HCT116 (cell line): ENCODE data around the gene MORC4. TPM values are rescaled to one million over a fixed set of nuclear protein-coding genes. Genes with fewer than 3 reads are reported as not detected.

Experiments
- ATAC-seq: fragments of 200-7000 bp; cut with Tn5 transposase; 2 replicates; pipeline ENCODE4 v1.9.1; 2020; ENCODE audit warnings: mild to moderate bottlenecking, moderate library complexity
- BruUV-seq: library from RNA; stranded (reverse); fragments of 400-500 nt; replicated peaks from 2 replicates; lab custom pipeline; 2021; lab: Mats Ljungman, UMichigan
- CTCF ChIA-PET: fragments of 300-600 bp; sonication (Branson Sonifier 250); formaldehyde crosslinking; loops from one replicate; lab custom pipeline; 2021; ENCODE audit warnings: antibody characterized with exemption; lab: Charles Lee
- POLR2A ChIA-PET: fragments of 300-600, 350-600 bp; sonication (Branson Sonifier 250); formaldehyde crosslinking; loops from one replicate; lab custom pipeline; 2021; ENCODE audit warnings: antibody characterized with exemption; lab: Charles Lee
- RAD21 ChIA-PET, 2 experiments: fragments of 300-600 bp; sonication (Branson Sonifier 250); formaldehyde crosslinking; loops; one replicate each; lab custom pipeline; 2023; ENCODE audit warnings: low total read pairs in 2 of 2; ENCODE audit not compliant: uncharacterized antibody in 2 of 2, unreplicated experiment in 2 of 2, low non-redundant PET in 1 of 2; lab: Charles Lee
- DNase-seq: peaks from one replicate; pipeline ENCODE4 v3.0.0-alpha.2; 2010; ENCODE audit warnings: low read depth, low spot score
- H2AFZ ChIP-seq: fragments of 200-600 bp; shearing (Covaris generic), sonication (generic); 2 replicates; pipeline ENCODE4 v1.6.1; 2017; ENCODE audit warnings: low read depth, mixed run types, mixed read lengths, antibody characterized with exemption, low read length; ENCODE audit not compliant: poor library complexity, severe bottlenecking
- H3K27ac ChIP-seq: 2 replicates; pipeline ENCODE4 v1.5.1; 2012; ENCODE audit warnings: low read depth, low read length
- H3K27me3 ChIP-seq: fragments of 200-600 bp; sonication (generic); 2 replicates; pipeline ENCODE4 v1.6.1; 2016; ENCODE audit warnings: mixed run types, low read length, mixed read lengths; ENCODE audit not compliant: insufficient read depth
- H3K36me3 ChIP-seq, 2 experiments: fragments of 200-500 bp in 1 of 2; fragments of 200-600 bp in 1 of 2; sonication (Bioruptor generic) in 1 of 2; sonication (generic) in 1 of 2; 2 replicates each; pipeline versions ENCODE4 v1.5.1 to v1.6.1; 2014 to 2016; ENCODE audit warnings: low read length in 2 of 2, inconsistent platforms in 1 of 2, mixed read lengths in 1 of 2, mixed run types in 1 of 2; ENCODE audit not compliant: insufficient read depth in 2 of 2, control insufficient read depth in 1 of 2
- H3K4me1 ChIP-seq, 2 experiments: fragments of 200-600 bp in 1 of 2; sonication (generic) in 1 of 2; 2 replicates each; pipeline versions ENCODE4 v1.5.1 to v1.6.1; 2012 to 2017; ENCODE audit warnings: low read length in 2 of 2, inconsistent platforms in 1 of 2, mild to moderate bottlenecking in 1 of 2, mixed read lengths in 1 of 2, mixed run types in 1 of 2, moderate library complexity in 1 of 2; ENCODE audit not compliant: insufficient read depth in 2 of 2, control insufficient read depth in 1 of 2
- H3K4me2 ChIP-seq: fragments of 200-600 bp; sonication (generic); 2 replicates; pipeline ENCODE4 v1.6.1; 2017; ENCODE audit warnings: mixed run types, low read length, mixed read lengths
- H3K4me3 ChIP-seq, 2 experiments: fragments of 200-600 bp in 1 of 2; sonication (generic) in 1 of 2; replicated peaks in 1 of 2; 2 replicates each; pipeline ENCODE4 v1.5.1; 2011 to 2016; ENCODE audit warnings: low read length in 2 of 2, control low read depth in 1 of 2, low read depth in 1 of 2, mild to moderate bottlenecking in 1 of 2, mixed read lengths in 1 of 2, mixed run types in 1 of 2
- H3K79me2 ChIP-seq: fragments of 200-600 bp; sonication (generic); 2 replicates; pipeline ENCODE4 v1.6.1; 2017; ENCODE audit warnings: mild to moderate bottlenecking, mixed run types, low read length, moderate library complexity, mixed read lengths; ENCODE audit not compliant: insufficient read depth
- H3K9ac ChIP-seq: fragments of 200-600 bp; sonication (generic); 2 replicates; pipeline ENCODE4 v1.6.1; 2016; ENCODE audit warnings: low read length, mixed read lengths
- H3K9me2 ChIP-seq: fragments of 200-600 bp; sonication (generic), shearing (Covaris generic); 2 replicates; pipeline ENCODE4 v1.6.1; 2017; ENCODE audit warnings: mixed run types, mild to moderate bottlenecking, moderate library complexity; ENCODE audit not compliant: insufficient read depth
- H3K9me3 ChIP-seq, 2 experiments: fragments of 200-500 bp in 1 of 2; fragments of 200-600 bp in 1 of 2; sonication (Bioruptor generic) in 1 of 2; sonication (generic) in 1 of 2; 2 replicates each; pipeline ENCODE4 v1.6.1; 2014 to 2017; ENCODE audit warnings: low read length in 2 of 2, mixed read lengths in 2 of 2, inconsistent platforms in 1 of 2, low read depth in 1 of 2, mild to moderate bottlenecking in 1 of 2, mixed run types in 1 of 2, moderate library complexity in 1 of 2; ENCODE audit not compliant: control insufficient read depth in 1 of 2, insufficient read depth in 1 of 2
- H4K20me1 ChIP-seq: fragments of 200-600 bp; sonication (generic), shearing (Covaris generic); 2 replicates; pipeline ENCODE4 v1.6.1; 2017; ENCODE audit warnings: mixed run types, mild to moderate bottlenecking, moderate library complexity; ENCODE audit not compliant: insufficient read depth
- CEBPB ChIP-seq: IDR thresholded peaks from 2 replicates; pipeline ENCODE4 v1.6.1; 2012; ENCODE audit warnings: low read depth
- EGR1 ChIP-seq: IDR thresholded peaks from 2 replicates; pipeline ENCODE4 v1.6.1; 2012; ENCODE audit warnings: low read depth
- ELF1 ChIP-seq: IDR thresholded peaks from 2 replicates; pipeline ENCODE4 v1.6.1; 2012; ENCODE audit warnings: low read depth, borderline replicate concordance
- EZH2 ChIP-seq: fragments of 200-600 bp; sonication (generic); IDR thresholded peaks from 2 replicates; pipeline ENCODE4 v1.6.1; 2017; ENCODE audit warnings: antibody characterized with exemption, mixed run types
- FOSL1 ChIP-seq: IDR thresholded peaks from 2 replicates; pipeline ENCODE4 v1.6.1; 2012; ENCODE audit warnings: low read depth
- JUND ChIP-seq: IDR thresholded peaks from 2 replicates; pipeline ENCODE4 v1.6.1; 2012
- REST ChIP-seq: IDR thresholded peaks from 2 replicates; pipeline ENCODE4 v1.6.1; 2012; ENCODE audit warnings: low read depth
- SIN3A ChIP-seq: IDR thresholded peaks from 2 replicates; pipeline ENCODE4 v1.6.1; 2012; ENCODE audit warnings: low read depth
- SP1 ChIP-seq: IDR thresholded peaks from 2 replicates; pipeline ENCODE4 v1.6.1; 2012; ENCODE audit warnings: low read depth
- ZBTB33 ChIP-seq: IDR thresholded peaks from 2 replicates; pipeline ENCODE4 v1.6.1; 2011; ENCODE audit warnings: mild to moderate bottlenecking, low read length, moderate library complexity; ENCODE audit not compliant: insufficient replicate concordance; ENCODE audit errors: extremely low read depth
- intact Hi-C: fragments of 100-400 bp; cut with micrococcal nuclease; formaldehyde crosslinking; loops from 2 replicates; pipeline ENCODE4 v1.10.0; 2022
- total RNA-seq: library from RNA; stranded (reverse); gene quantifications from one replicate; pipeline ENCODE4 v1.2.1, GENCODE V29; 2021; ENCODE audit not compliant: unreplicated experiment

The MORC4 gene
- total RNA-seq, 1 experiment from 2014 or later = 20.6 TPM

- TF ChIP-seq ZBTB33 = no peak
- no peak for TF ChIP-seq EZH2
- no peak for TF ChIP-seq REST
- TF ChIP-seq FOSL1 = no peak
- no peak for TF ChIP-seq EGR1
- TF ChIP-seq CEBPB = no peak
- no peak for TF ChIP-seq SIN3A
These were observed 67.0 kb downstream of the MORC4 start (continued) for GRCh38 chrX:106932960-106933537.

GRCh38 chrX:106932492-106932923, 67.5 kb downstream of the MORC4 start:
- Histone ChIP-seq H3K9ac (no peak overlapping the region), H3K36me3 (no peaks in the 10 kb centered on the region), H3K9me3 (no peaks in the 10 kb centered on the region), H3K4me3 (no peak overlapping the region), H4K20me1 (no peaks in the 10 kb centered on the region), H3K27ac (no peak overlapping the region), H2AFZ (no peak overlapping the region), H3K9me2 (no peaks in the 10 kb centered on the region), H3K79me2 (no peaks in the 10 kb centered on the region), H3K27me3 (no peaks in the 10 kb centered on the region), H3K4me2 (peak overlapping the region; percentile 37), H3K4me1 (peaks cover 31 to 38% of the 10 kb centered on the region in 2 experiments)
- intact Hi-C loops = no loop called here
- TF ChIP-seq FOSL1 (peak; percentile 46), JUND (0 out of 2 replicates have a peak, but pooled peaks have one; percentile 19), ELF1 (no peak), SP1 (peak; percentile 35; the same call in 1 of the 2 replicates), CEBPB (0 out of 2 replicates have a peak, but pooled peaks have one; percentile 14)
- no peak for DNase-seq
- no TSS peak for BruUV-seq
- ChIA-PET CTCF (interaction anchor here (1.2 to 1.4 kb wide), 2 partner anchors 34 to 38 kb away, joined by 3 to 7 read pairs; no protein-coding TSS in a partner anchor), POLR2A (no interaction called here), RAD21 (no interaction called here)
- ATAC-seq = peak; percentile 64
